Fibroblast of lung (primary cell): ENCODE results near the gene SORBS1.

Experiments used
- EZH2 ChIP-seq: IDR thresholded peaks from 2 replicates; pipeline ENCODE4 v1.5.1; 2012; ENCODE audit warnings: low read length, control low read depth, mild to moderate bottlenecking; ENCODE audit errors: missing control alignments
- TF ChIP-seq, protein P1 (sequence below), 2 donors: IDR thresholded peaks in 1 of 2; conservative IDR thresholded peaks in 1 of 2; 1 replicate in 1 of 2; 2 replicates in 1 of 2; pipeline ENCODE4 v1.5.1; 2011 to 2012; ENCODE audit warnings: low read length in 2 of 2, control low read depth in 1 of 2, inconsistent platforms in 1 of 2, low read depth in 1 of 2, mild to moderate bottlenecking in 1 of 2

DNA sequence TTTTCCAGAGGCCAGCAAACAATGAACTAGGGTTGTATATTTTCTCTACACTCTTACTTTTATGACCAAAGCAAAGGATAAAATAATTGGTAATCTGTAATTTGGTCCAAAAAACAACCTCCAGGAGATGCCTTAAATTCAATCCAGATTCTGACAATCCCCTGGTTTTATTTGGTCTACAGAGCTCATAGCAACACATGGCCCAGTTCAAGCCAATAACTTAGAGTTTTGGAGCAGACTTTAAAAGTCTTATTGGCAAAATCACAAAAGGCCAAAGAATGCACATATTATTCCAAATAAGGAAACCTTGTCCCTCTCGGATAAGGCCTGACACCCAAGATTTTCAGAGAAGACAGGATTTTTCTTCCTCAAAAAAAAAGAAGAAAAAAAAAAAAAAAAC is 51.9 kb downstream of the SORBS1 start:
- TF ChIP-seq, protein P1, sequence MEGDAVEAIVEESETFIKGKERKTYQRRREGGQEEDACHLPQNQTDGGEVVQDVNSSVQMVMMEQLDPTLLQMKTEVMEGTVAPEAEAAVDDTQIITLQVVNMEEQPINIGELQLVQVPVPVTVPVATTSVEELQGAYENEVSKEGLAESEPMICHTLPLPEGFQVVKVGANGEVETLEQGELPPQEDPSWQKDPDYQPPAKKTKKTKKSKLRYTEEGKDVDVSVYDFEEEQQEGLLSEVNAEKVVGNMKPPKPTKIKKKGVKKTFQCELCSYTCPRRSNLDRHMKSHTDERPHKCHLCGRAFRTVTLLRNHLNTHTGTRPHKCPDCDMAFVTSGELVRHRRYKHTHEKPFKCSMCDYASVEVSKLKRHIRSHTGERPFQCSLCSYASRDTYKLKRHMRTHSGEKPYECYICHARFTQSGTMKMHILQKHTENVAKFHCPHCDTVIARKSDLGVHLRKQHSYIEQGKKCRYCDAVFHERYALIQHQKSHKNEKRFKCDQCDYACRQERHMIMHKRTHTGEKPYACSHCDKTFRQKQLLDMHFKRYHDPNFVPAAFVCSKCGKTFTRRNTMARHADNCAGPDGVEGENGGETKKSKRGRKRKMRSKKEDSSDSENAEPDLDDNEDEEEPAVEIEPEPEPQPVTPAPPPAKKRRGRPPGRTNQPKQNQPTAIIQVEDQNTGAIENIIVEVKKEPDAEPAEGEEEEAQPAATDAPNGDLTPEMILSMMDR (conservative IDR thresholded peaks at IDR 0.05 in 1 of 2, IDR thresholded peaks at IDR 0.05 in 1 of 2; ENCODE audit: low read depth in 1 of 2, low read length in 2 of 2): no peak
- no peak for TF ChIP-seq EZH2
